ENCODE measurements around the gene ENAH. TPM values are rescaled to one million over a fixed set of nuclear protein-coding genes. Genes with fewer than 3 reads are reported as not detected.

Gene ENAH
- total and polyA plus RNA-seq, 12 donors, result 12.4 to 201 (median 99.8) TPM

- Histone ChIP-seq H3K4me3 (no peak overlapping the region), H3K27ac (peak overlapping the region in 2 of 10 donors; percentile 22 to 57), H3K36me3 (no peaks in the 10 kb centered on the region), H3K9me3 (no peaks in the 10 kb centered on the region), H3K4me1 (peaks cover 3 to 54% (median 21%) of the 10 kb centered on the region in 9 donors), H3K27me3 (no peaks in the 10 kb centered on the region)
- ATAC-seq (no peak), DNase-seq (no peak)
- no peak for TF ChIP-seq CTCF (IDR thresholded peaks at IDR 0.05)
- 89 to 91% methylated on average over 7 of the region's 7 CpGs for WGBS, 2 donors
- intact Hi-C loops (cut with DNase I), result loop anchor here in 1 of 10 donors (2.0 kb wide), 1 partner anchor 15 kb away; no protein-coding TSS in a partner anchor
Measured at GRCh38 chr1:225611537-225612223, 41.2 kb downstream of the ENAH start.

GRCh38 chr1:225610539-225610938, 42.4 kb downstream of the ENAH start:
- TF ChIP-seq CTCF (IDR thresholded peaks at IDR 0.05), result no peak
- DNase-seq (no peak), ATAC-seq (no peak)
- no peak overlapping the region for H3K27ac ChIP-seq
- H3K4me1 ChIP-seq, result peaks cover 3 to 56% (median 21%) of the 10 kb centered on the region in 9 donors
- no peaks in the 10 kb centered on the region for H3K9me3 ChIP-seq
- intact Hi-C loops (cut with DNase I), result no loop called here
- no peaks in the 10 kb centered on the region for H3K27me3 ChIP-seq
- 96% methylated on average over 5 of the region's 5 CpGs for WGBS, 2 donors
- no peaks in the 10 kb centered on the region for H3K36me3 ChIP-seq
- H3K4me3 ChIP-seq, result no peak overlapping the region

DNA sequence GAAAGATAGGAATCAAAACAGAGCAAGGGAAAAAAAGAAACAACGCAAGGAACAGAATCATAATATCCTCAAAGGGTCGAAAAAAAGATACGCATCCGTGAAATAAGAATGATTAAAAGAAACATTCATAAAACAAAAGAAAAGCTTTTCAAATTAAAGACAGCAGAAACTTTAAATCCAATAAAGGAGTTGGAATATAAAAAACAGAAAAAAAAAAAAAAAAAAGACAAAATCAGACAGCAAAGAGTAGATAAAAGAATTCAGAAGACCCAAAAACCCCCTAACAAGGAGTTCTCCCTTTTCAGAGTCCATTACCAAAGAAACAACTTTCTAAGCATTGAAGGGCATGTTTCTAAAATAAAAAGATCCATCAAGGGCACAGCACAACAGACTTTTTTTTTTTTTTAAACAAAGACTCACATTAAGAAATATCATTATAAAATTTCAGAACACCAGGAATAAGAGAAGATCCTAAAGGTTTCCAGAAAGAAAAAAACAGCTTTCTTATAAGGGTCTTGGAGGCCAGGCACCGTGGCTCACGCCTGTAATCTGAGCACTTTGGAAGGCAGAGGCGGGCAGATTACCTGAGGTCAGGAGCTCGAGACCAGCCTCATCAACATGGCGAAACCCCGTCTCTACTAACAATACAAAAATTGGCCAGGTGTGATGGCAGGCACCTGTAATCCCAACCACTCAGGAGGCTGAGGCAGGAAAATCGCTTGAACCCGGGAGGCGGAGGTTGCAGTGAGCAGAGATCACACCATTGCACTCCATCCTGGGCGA, 44.7 kb downstream of the ENAH start:
- peaks cover 11 to 77% (median 39%) of the 10 kb centered on the region in 9 donors for H3K4me1 ChIP-seq
- H3K36me3 ChIP-seq, result no peaks in the 10 kb centered on the region
- ATAC-seq, result no peak
- no peaks in the 10 kb centered on the region for H3K9me3 ChIP-seq
- no peak for DNase-seq
- H3K4me3 ChIP-seq, result no peak overlapping the region
- no peaks in the 10 kb centered on the region for H3K27me3 ChIP-seq
- intact Hi-C loops (cut with DNase I), result loop anchor here in 1 of 10 donors (5.0 kb wide), 1 partner anchor 44 kb away; the partner anchor contains the start of gene ENAH
- H3K27ac ChIP-seq, result peak overlapping the region in 5 of 10 donors; percentile 18 to 62 (median 25)
- WGBS, 2 donors, result 85 to 89% methylated on average over 14 of the region's 14 CpGs
- TF ChIP-seq CTCF (IDR thresholded peaks at IDR 0.05), result no peak

DNA sequence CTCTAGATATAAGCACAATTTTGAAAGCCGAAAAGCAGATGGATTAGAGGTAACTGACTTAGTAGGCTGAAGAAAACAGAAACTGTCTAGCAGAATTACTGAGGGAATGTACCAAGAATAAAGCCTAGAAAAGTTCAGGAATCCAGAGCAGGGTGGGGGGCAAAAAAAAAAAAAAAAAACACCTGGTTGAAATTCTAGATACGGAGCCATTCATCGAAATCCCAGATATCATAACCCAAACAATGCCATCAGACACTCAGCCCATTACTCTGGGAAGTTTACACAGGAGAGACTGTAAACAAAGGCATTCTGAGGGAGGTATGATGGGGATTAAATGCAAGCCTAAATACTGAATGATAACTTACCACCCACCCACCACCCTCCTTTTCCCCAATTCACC, 45.6 kb downstream of the ENAH start:
- Histone ChIP-seq H3K27me3 (no peaks in the 10 kb centered on the region), H3K36me3 (no peaks in the 10 kb centered on the region), H3K4me1 (peaks cover 13 to 79% (median 47%) of the 10 kb centered on the region in 9 donors), H3K27ac (peak overlapping the region in 4 of 10 donors; percentile 18 to 62 (median 26)), H3K4me3 (no peak overlapping the region), H3K9me3 (no peaks in the 10 kb centered on the region)
- DNase-seq (no peak), ATAC-seq (no peak)
- 86 to 96% methylated on average over 3 of the region's 3 CpGs for WGBS, 2 donors
- no peak for TF ChIP-seq CTCF (IDR thresholded peaks at IDR 0.05)
- intact Hi-C loops (cut with DNase I), result loop anchor here in 1 of 10 donors (5.0 kb wide), 1 partner anchor 45 kb away; the partner anchor contains the start of gene ENAH
